GM12878 (cell line): ENCODE results near the gene KLF18.

Experiments
- EZH2 ChIP-seq: IDR thresholded peaks from 2 replicates; pipeline ENCODE4 v1.6.1; 2012; ENCODE audit warnings: low read depth, mild to moderate bottlenecking, control low read depth, inconsistent platforms, low read length, borderline replicate concordance; ENCODE audit not compliant: control insufficient read depth
- MYB ChIP-seq: fragments of 150-350 bp; IDR thresholded peaks from 2 replicates; pipeline ENCODE4 v1.6.1; 2014; ENCODE audit warnings: mild to moderate bottlenecking, low read depth, low read length, borderline replicate concordance
- NR2C2 ChIP-seq: IDR thresholded peaks from 2 replicates; pipeline ENCODE4 v1.6.1; 2011; ENCODE audit warnings: borderline replicate concordance, low read depth; ENCODE audit not compliant: control insufficient read depth, insufficient read length
- POLR2A ChIP-seq: IDR thresholded peaks from 2 replicates; pipeline ENCODE4 v1.6.1; 2011; ENCODE audit warnings: low read depth, mild to moderate bottlenecking, low read length
- REST ChIP-seq: IDR thresholded peaks from 2 replicates; pipeline ENCODE4 v1.6.1; 2012; ENCODE audit warnings: mild to moderate bottlenecking, low read depth, low read length
- TF ChIP-seq, protein P1 (sequence below), 3 experiments: IDR thresholded peaks in 2 of 3; conservative IDR thresholded peaks in 1 of 3; 2 replicates each; pipeline ENCODE4 v1.5.1; 2011; ENCODE audit warnings: low read depth in 3 of 3, low read length in 3 of 3, mild to moderate bottlenecking in 3 of 3, control low read depth in 2 of 3, moderate library complexity in 2 of 3, inconsistent platforms in 1 of 3, mixed read lengths in 1 of 3; ENCODE audit not compliant: control insufficient read depth in 2 of 3, insufficient read depth in 1 of 3; ENCODE audit errors: extremely low read depth in 1 of 3

GRCh38 chr1:44100183-44100868 lies 41.1 kb downstream of the KLF18 start:
- TF ChIP-seq NR2C2 (no peak), MYB (no peak), EZH2 (no peak), POLR2A (no peak), REST (no peak)
- TF ChIP-seq, protein P1, sequence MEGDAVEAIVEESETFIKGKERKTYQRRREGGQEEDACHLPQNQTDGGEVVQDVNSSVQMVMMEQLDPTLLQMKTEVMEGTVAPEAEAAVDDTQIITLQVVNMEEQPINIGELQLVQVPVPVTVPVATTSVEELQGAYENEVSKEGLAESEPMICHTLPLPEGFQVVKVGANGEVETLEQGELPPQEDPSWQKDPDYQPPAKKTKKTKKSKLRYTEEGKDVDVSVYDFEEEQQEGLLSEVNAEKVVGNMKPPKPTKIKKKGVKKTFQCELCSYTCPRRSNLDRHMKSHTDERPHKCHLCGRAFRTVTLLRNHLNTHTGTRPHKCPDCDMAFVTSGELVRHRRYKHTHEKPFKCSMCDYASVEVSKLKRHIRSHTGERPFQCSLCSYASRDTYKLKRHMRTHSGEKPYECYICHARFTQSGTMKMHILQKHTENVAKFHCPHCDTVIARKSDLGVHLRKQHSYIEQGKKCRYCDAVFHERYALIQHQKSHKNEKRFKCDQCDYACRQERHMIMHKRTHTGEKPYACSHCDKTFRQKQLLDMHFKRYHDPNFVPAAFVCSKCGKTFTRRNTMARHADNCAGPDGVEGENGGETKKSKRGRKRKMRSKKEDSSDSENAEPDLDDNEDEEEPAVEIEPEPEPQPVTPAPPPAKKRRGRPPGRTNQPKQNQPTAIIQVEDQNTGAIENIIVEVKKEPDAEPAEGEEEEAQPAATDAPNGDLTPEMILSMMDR (IDR thresholded peaks at IDR 0.05 in 2 of 3, conservative IDR thresholded peaks at IDR 0.05 in 1 of 3; ENCODE audit: control insufficient read depth in 2 of 3, extremely low read depth in 1 of 3, insufficient read depth in 1 of 3, low read depth in 3 of 3, low read length in 3 of 3): no peak
